Measurements from ENCODE around the gene CNST.
A peak's percentile ranks its signal among the peaks of the same experiment; 100 is the strongest.

GRCh38 chr1:246566128-246566812, at the start of gene CNST, which contains the start of gene TFB2M:
- peak; percentile 60 for TF ChIP-seq TAF1 (IDR thresholded peaks at IDR 0.05; ENCODE audit: low read depth, low read length)
- peak; percentile 75 for TF ChIP-seq POLR2AphosphoS5 (IDR thresholded peaks at IDR 0.05; ENCODE audit: low read depth, low read length)
- TF ChIP-seq POLR2A (IDR thresholded peaks at IDR 0.05; ENCODE audit: low read depth, low read length) = peak; percentile 85
- peak; percentile 77 for TF ChIP-seq SPI1 (IDR thresholded peaks at IDR 0.05; ENCODE audit: low read depth, low read length)
- peak; percentile 23 for TF ChIP-seq PAX5 (IDR thresholded peaks at IDR 0.05; ENCODE audit: insufficient read depth, low read length, severe bottlenecking)
